Measurements from ENCODE around the gene BICC1. TPM values are rescaled to one million over a fixed set of nuclear protein-coding genes. Genes with fewer than 3 reads are reported as not detected.
A peak's percentile ranks its signal among the peaks of the same experiment; 100 is the strongest.

BICC1 gene
- total and polyA plus RNA-seq, 8 donors, result 0.29 to 25.0 (median 4.5) TPM

DNA sequence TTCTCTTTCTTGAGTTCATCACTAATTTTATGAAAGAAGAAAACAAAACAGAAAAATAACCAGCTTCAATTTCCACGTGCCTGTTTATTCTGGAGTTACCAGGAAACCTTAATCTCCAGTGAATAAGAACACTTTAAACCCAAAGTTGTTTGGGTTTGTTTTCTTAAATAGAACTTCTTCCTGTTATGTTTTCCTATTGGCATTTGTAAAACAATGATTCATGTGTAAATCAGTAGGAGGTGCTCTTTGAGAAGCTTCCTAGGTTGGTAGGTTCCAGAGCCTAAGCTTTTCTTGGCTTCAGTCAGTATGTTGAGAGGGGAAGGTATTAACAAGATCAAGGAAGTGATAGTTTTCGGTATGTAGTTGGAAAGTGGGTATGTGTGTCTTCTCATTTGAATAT, 119.0 kb downstream of the BICC1 start:
- WGBS, 5 donors, result 46 to 61% (median 52%) methylated on average over 2 of the region's 2 CpGs
- no peaks in the 10 kb centered on the region for H3K9me3 ChIP-seq

GRCh38 chr10:58632216-58632615, 119.5 kb downstream of the BICC1 start:
- Histone ChIP-seq H3K36me3 (no peaks in the 10 kb centered on the region), H3K4me1 (no peaks in the 10 kb centered on the region), H3K27me3 (no peaks in the 10 kb centered on the region), H3K9me3 (no peaks in the 10 kb centered on the region), H3K27ac (no peak overlapping the region), H3K4me3 (no peak overlapping the region)
- no peak for DNase-seq
- TF ChIP-seq POLR2A (IDR thresholded peaks at IDR 0.05) (no peak), POLR2AphosphoS5 (IDR thresholded peaks at IDR 0.05) (no peak), EP300 (IDR thresholded peaks at IDR 0.05) (no peak)
- TF ChIP-seq, protein P1, sequence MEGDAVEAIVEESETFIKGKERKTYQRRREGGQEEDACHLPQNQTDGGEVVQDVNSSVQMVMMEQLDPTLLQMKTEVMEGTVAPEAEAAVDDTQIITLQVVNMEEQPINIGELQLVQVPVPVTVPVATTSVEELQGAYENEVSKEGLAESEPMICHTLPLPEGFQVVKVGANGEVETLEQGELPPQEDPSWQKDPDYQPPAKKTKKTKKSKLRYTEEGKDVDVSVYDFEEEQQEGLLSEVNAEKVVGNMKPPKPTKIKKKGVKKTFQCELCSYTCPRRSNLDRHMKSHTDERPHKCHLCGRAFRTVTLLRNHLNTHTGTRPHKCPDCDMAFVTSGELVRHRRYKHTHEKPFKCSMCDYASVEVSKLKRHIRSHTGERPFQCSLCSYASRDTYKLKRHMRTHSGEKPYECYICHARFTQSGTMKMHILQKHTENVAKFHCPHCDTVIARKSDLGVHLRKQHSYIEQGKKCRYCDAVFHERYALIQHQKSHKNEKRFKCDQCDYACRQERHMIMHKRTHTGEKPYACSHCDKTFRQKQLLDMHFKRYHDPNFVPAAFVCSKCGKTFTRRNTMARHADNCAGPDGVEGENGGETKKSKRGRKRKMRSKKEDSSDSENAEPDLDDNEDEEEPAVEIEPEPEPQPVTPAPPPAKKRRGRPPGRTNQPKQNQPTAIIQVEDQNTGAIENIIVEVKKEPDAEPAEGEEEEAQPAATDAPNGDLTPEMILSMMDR (IDR thresholded peaks at IDR 0.05), result no peak
- intact Hi-C loops (cut with DNase I; ENCODE audit: low total_unique reads), result no loop called here
- 70 to 88% (median 79%) methylated on average over 4 of the region's 4 CpGs for WGBS, 5 donors

More for the DNA sequence above, 119.0 kb downstream of the BICC1 start:
- Histone ChIP-seq H3K27ac (no peak overlapping the region), H3K36me3 (no peaks in the 10 kb centered on the region), H3K27me3 (no peaks in the 10 kb centered on the region), H3K4me3 (no peak overlapping the region), H3K4me1 (no peaks in the 10 kb centered on the region)
- no peak for TF ChIP-seq POLR2A (IDR thresholded peaks at IDR 0.05)
- intact Hi-C loops (cut with DNase I; ENCODE audit: low total_unique reads), result no loop called here
- DNase-seq, result no peak

DNA sequence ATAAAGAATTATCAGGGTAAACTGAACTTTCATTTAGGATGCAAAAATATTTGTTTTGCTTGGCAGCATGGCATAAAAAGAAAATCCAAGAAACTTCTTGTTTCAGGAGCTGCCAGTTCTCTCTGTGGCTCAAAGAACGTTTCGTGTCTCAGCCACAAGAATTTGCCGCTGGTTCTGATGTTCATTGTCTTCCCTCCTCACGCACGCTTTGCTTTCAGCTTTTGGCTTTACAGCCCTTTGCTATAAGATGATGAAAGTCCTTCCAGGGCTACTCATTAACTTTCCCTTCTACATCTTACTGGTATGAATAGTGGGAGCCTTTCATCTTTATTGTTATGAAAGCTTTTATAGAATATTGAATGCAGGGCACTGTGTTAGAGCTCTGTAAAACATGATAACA, 124.7 kb downstream of the BICC1 start:
- Histone ChIP-seq H3K4me3 (no peak overlapping the region), H3K27me3 (no peaks in the 10 kb centered on the region), H3K27ac (no peak overlapping the region), H3K4me1 (no peaks in the 10 kb centered on the region), H3K9me3 (no peaks in the 10 kb centered on the region), H3K36me3 (no peaks in the 10 kb centered on the region)
- 52 to 74% (median 63%) methylated on average over 5 of the region's 5 CpGs for WGBS, 5 donors
- intact Hi-C loops (cut with DNase I; ENCODE audit: low total_unique reads), result no loop called here
- TF ChIP-seq EP300 (IDR thresholded peaks at IDR 0.05) (no peak), POLR2AphosphoS5 (IDR thresholded peaks at IDR 0.05) (no peak), POLR2A (IDR thresholded peaks at IDR 0.05) (no peak)
- TF ChIP-seq, protein P1 (IDR thresholded peaks at IDR 0.05), result no peak
- no peak for DNase-seq

GRCh38 chr10:58638388-58638787, 125.7 kb downstream of the BICC1 start:
- no peak overlapping the region for H3K27ac ChIP-seq
- WGBS, 5 donors, result 75 to 80% (median 78%) methylated on average over 5 of the region's 5 CpGs
- no peaks in the 10 kb centered on the region for H3K36me3 ChIP-seq
- no peaks in the 10 kb centered on the region for H3K4me1 ChIP-seq
- peak in 1 of 2 donors; percentile 39 for DNase-seq
- no peaks in the 10 kb centered on the region for H3K9me3 ChIP-seq
- TF ChIP-seq EP300 (IDR thresholded peaks at IDR 0.05) (no peak), POLR2A (IDR thresholded peaks at IDR 0.05) (no peak)
- TF ChIP-seq, protein P1 (IDR thresholded peaks at IDR 0.05), result no peak
- no peaks in the 10 kb centered on the region for H3K27me3 ChIP-seq
- H3K4me3 ChIP-seq, result no peak overlapping the region
- intact Hi-C loops (cut with DNase I; ENCODE audit: low total_unique reads), result no loop called here

DNA sequence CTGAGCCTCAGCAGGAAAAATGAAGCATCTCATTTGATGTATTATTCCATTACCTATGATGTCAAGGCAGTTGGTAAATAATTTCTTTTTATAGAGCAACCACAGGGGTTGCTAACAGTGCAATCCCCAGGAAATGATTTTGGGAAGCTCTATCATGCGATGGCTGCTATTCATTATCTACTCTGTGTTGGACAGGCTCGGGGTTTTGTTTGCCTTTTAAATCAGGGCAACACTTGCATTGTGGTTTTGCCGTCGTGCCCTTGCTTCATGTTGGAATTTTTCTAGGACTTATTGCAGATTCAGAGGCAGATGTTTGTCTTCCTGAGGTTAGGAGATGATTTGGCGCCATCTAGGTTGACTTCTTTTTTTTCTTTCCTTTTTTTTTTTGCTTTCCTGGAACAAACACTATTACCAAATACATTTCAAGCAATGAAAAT, 128.4 kb downstream of the BICC1 start:
- no peak overlapping the region for H3K4me3 ChIP-seq
- H3K36me3 ChIP-seq, result no peaks in the 10 kb centered on the region
- DNase-seq, result peak in 1 of 2 donors; percentile 45
- TF ChIP-seq POLR2AphosphoS5 (IDR thresholded peaks at IDR 0.05) (no peak), EP300 (IDR thresholded peaks at IDR 0.05) (no peak), POLR2A (IDR thresholded peaks at IDR 0.05) (no peak)
- TF ChIP-seq, protein P1 (IDR thresholded peaks at IDR 0.05), result no peak
- 4 to 23% (median 13%) methylated on average over 5 of the region's 5 CpGs for WGBS, 5 donors
- peaks cover 0 to 6% (median 0%) of the 10 kb centered on the region in 4 donors for H3K4me1 ChIP-seq
- no peak overlapping the region for H3K27ac ChIP-seq
- intact Hi-C loops (cut with DNase I; ENCODE audit: low total_unique reads), result no loop called here
- H3K9me3 ChIP-seq, result no peaks in the 10 kb centered on the region
- H3K27me3 ChIP-seq, result no peaks in the 10 kb centered on the region
